ENCODE measurements around the gene CKLF. TPM values are rescaled to one million over a fixed set of nuclear protein-coding genes. Genes with fewer than 3 reads are reported as not detected.
A peak's percentile ranks its signal among the peaks of the same experiment; 100 is the strongest.

The CKLF gene
- total RNA-seq, 6 experiments from 2014 or later, result 44.7 to 61.4 (median 56.8) TPM

DNA sequence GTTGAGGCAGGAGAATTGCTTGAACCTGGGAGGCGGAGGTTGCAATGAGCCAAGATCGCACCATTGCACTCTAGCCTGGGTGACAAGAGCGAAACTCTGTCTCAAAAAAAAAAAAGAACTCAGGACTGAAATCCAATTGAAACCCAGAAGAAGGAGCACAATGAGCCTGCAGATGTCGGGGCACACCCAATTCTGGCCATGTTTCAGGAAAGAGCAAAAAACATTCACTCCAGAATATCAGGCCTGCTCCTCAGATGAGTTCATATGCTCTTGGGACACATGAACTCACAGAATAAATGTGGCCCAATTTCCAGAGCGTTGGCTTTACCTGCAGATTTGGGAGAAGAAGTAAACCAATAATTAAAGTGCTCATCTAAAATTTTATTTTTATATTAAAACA, 23.9 kb downstream of the CKLF start:
- no peak for TF ChIP-seq CTCF (IDR thresholded peaks at IDR 0.05)
- Mint-ChIP-seq H3K4me3 (no peak overlapping the region), H3K4me1 (ENCODE audit: low read depth) (peaks cover 14% of the 10 kb centered on the region), H3K27me3 (ENCODE audit: insufficient read depth) (peaks cover 8% of the 10 kb centered on the region), H3K9me3 (no peaks in the 10 kb centered on the region), H3K27ac (no peak overlapping the region), H3K36me3 (ENCODE audit: low read depth) (no peaks in the 10 kb centered on the region)
- DNase-seq, result no peak

- Mint-ChIP-seq H3K27me3 (ENCODE audit: insufficient read depth) (peaks cover 8% of the 10 kb centered on the region), H3K4me1 (ENCODE audit: low read depth) (peaks cover 20% of the 10 kb centered on the region), H3K4me3 (no peak within 1 kb of the TSS; the same call in 1 of the 2 replicates), H3K9me3 (no peaks in the 10 kb centered on the region), H3K27ac (no peak within 1 kb of the TSS), H3K36me3 (ENCODE audit: low read depth) (no peaks in the 10 kb centered on the region)
- no peak for TF ChIP-seq CTCF (IDR thresholded peaks at IDR 0.05)
- DNase-seq, result no peak
Observed at GRCh38 chr16:66578651-66579531, 26.5 kb downstream of the CKLF start, which contains the start of gene CMTM2. Gene CMTM2, plus strand, starts transcription at chr16:66579463. Its CDS starts 145 bp downstream, at chr16:66579608.

- Mint-ChIP-seq H3K4me3 (no peak overlapping the region), H3K27me3 (ENCODE audit: insufficient read depth) (peaks cover 8% of the 10 kb centered on the region), H3K9me3 (no peaks in the 10 kb centered on the region), H3K36me3 (ENCODE audit: low read depth) (no peaks in the 10 kb centered on the region), H3K27ac (peak overlapping the region; percentile 27; the same call in 1 of the 2 replicates), H3K4me1 (ENCODE audit: low read depth) (peaks cover 20% of the 10 kb centered on the region)
- peak; percentile 72 for DNase-seq
- TF ChIP-seq CTCF (IDR thresholded peaks at IDR 0.05), result peak; percentile 29
Observed at GRCh38 chr16:66580605-66581209, 28.3 kb downstream of the CKLF start.

GRCh38 chr16:66581246-66581952, 29.0 kb downstream of the CKLF start:
- no peak overlapping the region for H3K4me3 Mint-ChIP-seq
- no peaks in the 10 kb centered on the region for H3K9me3 Mint-ChIP-seq
- no peak for DNase-seq
- TF ChIP-seq CTCF (IDR thresholded peaks at IDR 0.05), result no peak
- no peaks in the 10 kb centered on the region for H3K36me3 Mint-ChIP-seq (ENCODE audit: low read depth)
- H3K4me1 Mint-ChIP-seq (ENCODE audit: low read depth), result peaks cover 20% of the 10 kb centered on the region
- peaks cover 8% of the 10 kb centered on the region for H3K27me3 Mint-ChIP-seq (ENCODE audit: insufficient read depth)
- no peak overlapping the region; the same call in 1 of the 2 replicates for H3K27ac Mint-ChIP-seq

GRCh38 chr16:66585481-66586239, 33.3 kb downstream of the CKLF start:
- Mint-ChIP-seq H3K4me1 (ENCODE audit: low read depth) (peaks cover 12% of the 10 kb centered on the region), H3K4me3 (no peak overlapping the region)

More at GRCh38 chr16:66585481-66586239, 33.3 kb downstream of the CKLF start:
- no peak for DNase-seq
- Mint-ChIP-seq H3K36me3 (ENCODE audit: low read depth) (no peaks in the 10 kb centered on the region), H3K9me3 (no peaks in the 10 kb centered on the region), H3K27ac (no peak overlapping the region), H3K27me3 (ENCODE audit: insufficient read depth) (peaks cover 2% of the 10 kb centered on the region)
- no peak for TF ChIP-seq CTCF (IDR thresholded peaks at IDR 0.05)
